ENCODE measurements around the gene DLGAP1.

Gene DLGAP1

DNA sequence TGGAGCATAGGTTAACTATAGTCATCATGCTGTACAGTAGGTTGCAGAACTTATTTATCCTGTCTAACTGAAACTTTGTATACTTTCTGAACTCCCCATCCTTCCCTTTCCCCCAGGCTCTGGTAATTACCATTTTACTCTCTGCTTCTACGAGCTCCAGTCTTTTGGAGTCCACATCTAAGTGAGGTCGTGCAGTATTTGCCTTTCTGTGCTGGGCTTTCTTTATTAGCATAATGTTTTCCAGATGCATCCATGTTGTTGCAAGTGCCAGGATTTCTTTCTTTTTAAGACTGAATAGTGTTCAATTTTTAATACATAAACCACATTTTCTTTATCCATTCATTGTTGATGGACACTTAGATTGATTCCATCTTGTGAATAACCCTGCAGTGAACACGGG is 541.0 kb downstream of the DLGAP1 start:
- DNase-seq (ENCODE audit: low spot score) (no peak), ATAC-seq (ENCODE audit: low read depth) (no peak)
- H3K4me3 ChIP-seq (ENCODE audit: severe bottlenecking) = no peak overlapping the region
- H3K9me3 ChIP-seq (ENCODE audit: severe bottlenecking) = no peaks in the 10 kb centered on the region
- TF ChIP-seq CTCF (IDR thresholded peaks at IDR 0.05; ENCODE audit: poor library complexity, severe bottlenecking) = no peak
- H3K27ac ChIP-seq (ENCODE audit: poor library complexity, severe bottlenecking) = no peak overlapping the region
- no peaks in the 10 kb centered on the region for H3K4me1 ChIP-seq (ENCODE audit: insufficient read depth, poor library complexity, severe bottlenecking)
- no peaks in the 10 kb centered on the region for H3K36me3 ChIP-seq (ENCODE audit: low read depth)
- H3K27me3 ChIP-seq (ENCODE audit: insufficient read depth, poor library complexity, severe bottlenecking) = no peaks in the 10 kb centered on the region

DNA sequence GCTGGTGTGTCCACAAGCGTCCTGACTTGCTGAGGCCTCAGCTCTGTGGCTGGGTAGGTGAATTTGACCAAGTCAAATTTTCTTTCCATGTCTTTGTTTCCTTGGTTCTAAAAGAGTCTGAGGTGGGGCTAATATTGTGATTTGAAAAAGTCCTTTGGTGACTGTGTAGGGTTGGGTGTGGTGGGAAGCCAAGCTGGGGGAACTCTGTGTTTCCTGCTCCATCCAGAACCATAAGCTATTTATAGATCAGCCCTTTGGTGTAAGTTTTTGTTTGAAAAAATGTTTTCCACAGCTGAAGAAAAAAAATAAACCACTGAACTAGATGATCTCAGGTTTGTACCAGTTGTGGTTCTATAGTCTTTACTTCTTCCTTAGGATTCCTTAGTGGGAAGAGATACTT is 542.4 kb downstream of the DLGAP1 start:
- H3K9me3 ChIP-seq (ENCODE audit: severe bottlenecking) = no peaks in the 10 kb centered on the region
- H3K4me3 ChIP-seq (ENCODE audit: severe bottlenecking) = no peak overlapping the region
- no peaks in the 10 kb centered on the region for H3K4me1 ChIP-seq (ENCODE audit: insufficient read depth, poor library complexity, severe bottlenecking)
- H3K27me3 ChIP-seq (ENCODE audit: insufficient read depth, poor library complexity, severe bottlenecking) = no peaks in the 10 kb centered on the region
- H3K36me3 ChIP-seq (ENCODE audit: low read depth) = no peaks in the 10 kb centered on the region
- TF ChIP-seq CTCF (IDR thresholded peaks at IDR 0.05; ENCODE audit: poor library complexity, severe bottlenecking) = no peak
- ATAC-seq (ENCODE audit: low read depth) (no peak), DNase-seq (ENCODE audit: low spot score) (no peak)
- H3K27ac ChIP-seq (ENCODE audit: poor library complexity, severe bottlenecking) = no peak overlapping the region

DNA sequence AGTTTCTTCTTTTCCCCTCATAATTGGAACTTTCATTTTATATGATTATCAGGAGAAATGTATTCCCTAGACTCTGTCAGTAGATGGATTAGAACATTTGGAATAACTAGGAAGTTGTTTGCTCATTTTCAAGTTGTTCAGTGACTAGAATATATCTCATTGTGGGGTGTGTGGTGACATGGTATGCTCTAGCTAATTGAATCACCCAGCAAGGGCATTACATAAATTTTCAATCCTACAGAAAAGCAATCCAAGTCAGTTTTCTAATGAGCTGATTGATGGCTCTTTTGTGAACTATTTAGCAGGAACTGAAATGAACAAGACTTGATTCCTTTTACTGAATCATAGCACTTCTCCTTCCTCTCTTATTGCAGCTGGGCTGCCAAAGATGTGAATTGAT is 543.7 kb downstream of the DLGAP1 start:
- ATAC-seq (ENCODE audit: low read depth) (no peak), DNase-seq (ENCODE audit: low spot score) (no peak)
- Histone ChIP-seq H3K9me3 (ENCODE audit: severe bottlenecking) (no peaks in the 10 kb centered on the region), H3K36me3 (ENCODE audit: low read depth) (no peaks in the 10 kb centered on the region), H3K4me1 (ENCODE audit: insufficient read depth, poor library complexity, severe bottlenecking) (no peaks in the 10 kb centered on the region), H3K27me3 (ENCODE audit: insufficient read depth, poor library complexity, severe bottlenecking) (no peaks in the 10 kb centered on the region), H3K27ac (ENCODE audit: poor library complexity, severe bottlenecking) (no peak overlapping the region), H3K4me3 (ENCODE audit: severe bottlenecking) (no peak overlapping the region)
- TF ChIP-seq CTCF (IDR thresholded peaks at IDR 0.05; ENCODE audit: poor library complexity, severe bottlenecking) = no peak

GRCh38 chr18:3910512-3910911 is 544.6 kb downstream of the DLGAP1 start:
- Histone ChIP-seq H3K27ac (ENCODE audit: poor library complexity, severe bottlenecking) (no peak overlapping the region), H3K4me3 (ENCODE audit: severe bottlenecking) (no peak overlapping the region), H3K4me1 (ENCODE audit: insufficient read depth, poor library complexity, severe bottlenecking) (no peaks in the 10 kb centered on the region), H3K36me3 (ENCODE audit: low read depth) (no peaks in the 10 kb centered on the region), H3K9me3 (ENCODE audit: severe bottlenecking) (no peaks in the 10 kb centered on the region), H3K27me3 (ENCODE audit: insufficient read depth, poor library complexity, severe bottlenecking) (no peaks in the 10 kb centered on the region)
- TF ChIP-seq CTCF (IDR thresholded peaks at IDR 0.05; ENCODE audit: poor library complexity, severe bottlenecking) = no peak
- ATAC-seq (ENCODE audit: low read depth) (no peak), DNase-seq (ENCODE audit: low spot score) (no peak)

GRCh38 chr18:3907955-3908354 is 547.2 kb downstream of the DLGAP1 start:
- DNase-seq (ENCODE audit: low spot score) (no peak), ATAC-seq (ENCODE audit: low read depth) (no peak)
- Histone ChIP-seq H3K36me3 (ENCODE audit: low read depth) (no peaks in the 10 kb centered on the region), H3K27ac (ENCODE audit: poor library complexity, severe bottlenecking) (no peak overlapping the region), H3K9me3 (ENCODE audit: severe bottlenecking) (no peaks in the 10 kb centered on the region), H3K27me3 (ENCODE audit: insufficient read depth, poor library complexity, severe bottlenecking) (no peaks in the 10 kb centered on the region), H3K4me1 (ENCODE audit: insufficient read depth, poor library complexity, severe bottlenecking) (peaks cover 13% of the 10 kb centered on the region), H3K4me3 (ENCODE audit: severe bottlenecking) (no peak overlapping the region)
- TF ChIP-seq CTCF (IDR thresholded peaks at IDR 0.05; ENCODE audit: poor library complexity, severe bottlenecking) = no peak

Measured in RWPE2 (cell line).